Motor neuron (in vitro differentiated cells): ENCODE data around the gene CDH6. TPM values are rescaled to one million over a fixed set of nuclear protein-coding genes. Genes with fewer than 3 reads are reported as not detected.

ENCODE experiments used
- ATAC-seq, 8 experiments: fragments of 200-7000 bp; cut with Tn5 transposase; replicated peaks in 6 of 8; 2 replicates each; pipeline ENCODE4 v1.8.0; 2021; ENCODE audit warnings: mild to moderate bottlenecking in 8 of 8, moderate library complexity in 8 of 8
- H3K27ac ChIP-seq, 2 donors: fragments of 250-450 bp; sonication (Bioruptor Pico); 2 replicates each; pipeline ENCODE4 v1.9.0; 2021; ENCODE audit warnings: antibody characterized with exemption in 2 of 2, mild to moderate bottlenecking in 2 of 2, moderate library complexity in 1 of 2
- H3K4me1 ChIP-seq, 2 donors: fragments of 250-450 bp; sonication (Bioruptor Pico); replicated peaks in 1 of 2; 2 replicates each; pipeline ENCODE4 v1.6.1; 2021; ENCODE audit warnings: antibody characterized with exemption in 2 of 2, mild to moderate bottlenecking in 2 of 2, moderate library complexity in 1 of 2
- H3K4me3 ChIP-seq, 5 donors: fragments of 250-450 bp; sonication (Bioruptor Pico); 2 replicates each; pipeline ENCODE4 v1.9.0; 2021; ENCODE audit warnings: antibody characterized with exemption in 5 of 5, mild to moderate bottlenecking in 5 of 5, moderate library complexity in 4 of 5
- WGBS, 10 experiments: fragments of 450-650 bp; shearing (Covaris generic); methylation state at CpG; one replicate each; pipeline ENCODE4 v1.0.0; 2022; 5-methylcytosine and 5-hydroxymethylcytosine counted together
- in situ Hi-C, 9 experiments: fragments of 400-800 bp; cut with MboI; loops; one replicate each; pipeline ENCODE4 v1.15.0; 2021; ENCODE audit warnings: low sequenced_read_pairs in 9 of 9, low pct_unique_long_range_greater_than_20kb in 2 of 9; ENCODE audit not compliant: unreplicated experiment in 9 of 9
- total RNA-seq, 8 experiments: library from RNA; unstranded; fragments of 300-600 nt; gene quantifications; 2 replicates each; pipeline versions ENCODE4 v1.2.3 to v1.2.4, GENCODE V29; 2022

CDH6 gene
- total RNA-seq, 8 experiments from 2014 or later: 0.61 to 143 (median 23.7) TPM

DNA sequence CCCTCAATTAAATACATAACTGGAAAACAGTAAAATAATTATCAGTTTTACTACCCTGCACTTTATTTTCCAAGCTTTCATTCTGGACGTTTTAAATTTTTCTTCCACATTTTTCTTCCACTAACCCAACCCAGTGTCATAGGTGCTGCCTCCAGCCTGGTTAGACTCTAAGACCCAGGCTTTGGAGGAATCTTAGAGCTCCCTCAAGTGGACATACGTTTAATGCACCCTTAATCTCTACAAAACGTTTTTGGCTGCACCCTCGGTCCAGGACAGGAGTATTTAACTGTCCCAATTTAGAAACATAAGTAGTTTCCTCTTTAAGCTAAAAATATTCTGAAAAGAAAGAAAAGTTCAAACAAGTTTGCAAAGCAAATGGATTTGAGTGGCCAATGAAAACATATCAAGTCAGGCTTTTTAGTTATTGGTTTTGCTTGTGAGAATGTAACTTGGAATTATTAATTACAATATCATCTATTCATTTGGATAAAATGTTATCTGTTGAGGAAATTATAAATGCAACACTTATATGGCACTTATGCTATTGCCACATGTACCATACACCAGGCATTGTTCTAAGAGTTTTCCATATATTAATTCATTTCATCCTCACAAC is 38.9 kb downstream of the CDH6 start:
- Histone ChIP-seq H3K4me1 (peaks cover 13 to 28% of the 10 kb centered on the region in 2 donors), H3K4me3 (no peak overlapping the region), H3K27ac (no peak overlapping the region)
- WGBS, 10 experiments: 0 to 26% (median 2%) methylated on average over 1 to 4 of the region's 4 CpGs
- peak in 5 of 8 experiments; percentile 45 to 87 (median 78) for ATAC-seq
- in situ Hi-C loops: no loop called here

DNA sequence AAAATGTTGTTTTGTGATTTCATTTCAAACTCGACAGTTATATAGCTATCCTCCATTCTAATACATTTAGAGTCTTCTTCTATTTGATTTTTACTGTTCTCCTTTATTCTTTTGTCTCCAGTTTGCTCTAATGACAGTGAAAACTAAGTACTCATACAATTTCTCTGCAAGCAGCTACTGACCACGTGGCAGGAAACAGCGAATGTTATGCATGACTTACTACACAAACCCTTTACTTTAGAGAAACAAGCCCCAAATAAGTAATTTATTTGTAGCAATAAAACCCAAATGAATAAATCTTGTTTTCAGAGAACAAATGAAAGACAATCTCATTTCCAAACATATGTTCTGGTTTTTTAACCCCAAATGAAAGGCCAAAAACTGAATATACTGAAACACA is 41.9 kb downstream of the CDH6 start:
- Histone ChIP-seq H3K27ac (no peak overlapping the region), H3K4me3 (no peak overlapping the region), H3K4me1 (peaks cover 16 to 40% of the 10 kb centered on the region in 2 donors)
- in situ Hi-C loops: no loop called here
- ATAC-seq: no peak
- WGBS, 10 experiments: 17 to 76% (median 51%) methylated on average over 1 to 3 of the region's 3 CpGs; no CpG with 5 or more reads in 1 of the 10 experiments

DNA sequence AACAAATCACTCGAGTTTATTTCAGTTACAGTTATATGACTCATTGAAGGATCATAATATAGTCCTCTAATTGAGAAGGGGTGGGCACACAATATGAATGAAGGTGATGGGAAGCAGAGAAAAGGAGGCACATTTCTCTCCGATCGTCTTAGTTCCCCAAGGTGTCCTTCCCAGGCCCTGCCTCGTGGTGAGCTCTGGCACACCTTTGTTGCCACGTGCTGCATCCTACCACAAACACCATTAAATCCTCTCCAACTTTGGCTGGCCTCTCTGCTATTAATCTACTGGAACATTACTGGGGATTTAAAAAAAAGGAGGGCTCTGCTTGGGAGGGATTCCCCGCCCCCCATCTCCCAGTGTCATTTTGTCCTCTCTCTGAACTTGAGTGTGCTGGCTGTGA is 42.9 kb downstream of the CDH6 start:
- H3K4me3 ChIP-seq: no peak overlapping the region
- 61 to 100% (median 89%) methylated on average over 1 to 6 of the region's 6 CpGs for WGBS, 10 experiments
- peak overlapping the region; percentile 10 to 58 for H3K27ac ChIP-seq
- ATAC-seq: peak in 2 of 8 experiments; percentile 12 to 21
- in situ Hi-C loops: no loop called here
- H3K4me1 ChIP-seq: peaks cover 16 to 36% of the 10 kb centered on the region in 2 donors

GRCh38 chr5:31237174-31237573 is 43.7 kb downstream of the CDH6 start:
- Histone ChIP-seq H3K27ac (peak overlapping the region in 1 of 2 donors; percentile 58), H3K4me3 (no peak overlapping the region), H3K4me1 (peaks cover 16 to 33% of the 10 kb centered on the region in 2 donors)
- WGBS, 10 experiments: 34 to 100% (median 65%) methylated on average over 1 to 5 of the region's 5 CpGs
- ATAC-seq: peak in 5 of 8 experiments; percentile 83 to 96 (median 93)
- in situ Hi-C loops: no loop called here

GRCh38 chr5:31238497-31238896 is 45.0 kb downstream of the CDH6 start:
- in situ Hi-C loops: no loop called here
- no peak for ATAC-seq
- whole genome bisulfite sequencing, 10 experiments: 40 to 94% (median 87%) methylated on average over 1 to 2 of the region's 2 CpGs; no CpG with 5 or more reads in 2 of the 10 experiments
- Histone ChIP-seq H3K4me1 (peaks cover 16 to 33% of the 10 kb centered on the region in 2 donors), H3K4me3 (no peak overlapping the region), H3K27ac (no peak overlapping the region)

DNA sequence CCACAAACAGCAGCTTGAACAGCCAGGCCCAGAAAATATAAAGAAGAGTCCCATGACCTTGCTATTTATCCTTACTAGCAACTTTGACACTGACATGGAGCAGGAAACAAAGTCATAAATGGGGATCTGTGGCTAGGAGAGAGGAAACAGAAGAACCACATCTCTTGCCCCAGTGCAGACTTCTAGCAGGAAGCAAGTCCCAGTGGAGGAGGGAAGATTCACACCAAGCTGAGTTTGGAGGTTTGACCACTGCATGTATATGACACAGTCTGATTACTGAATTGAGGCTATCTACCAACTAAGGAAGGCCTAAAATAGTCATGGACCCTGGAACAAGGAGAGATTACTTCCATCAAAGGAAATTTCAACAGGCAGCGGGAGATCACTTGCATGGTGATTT is 51.4 kb downstream of the CDH6 start:
- in situ Hi-C loops: no loop called here
- Histone ChIP-seq H3K4me1 (no peaks in the 10 kb centered on the region), H3K27ac (no peak overlapping the region), H3K4me3 (no peak overlapping the region)
- 54 to 100% (median 100%) methylated on average over 1 of the region's 1 CpG for WGBS, 10 experiments
- ATAC-seq: no peak

GRCh38 chr5:31247381-31247780 is 53.9 kb downstream of the CDH6 start:
- H3K4me3 ChIP-seq: no peak overlapping the region
- H3K4me1 ChIP-seq: no peaks in the 10 kb centered on the region
- no peak for ATAC-seq
- in situ Hi-C loops: no loop called here
- no peak overlapping the region for H3K27ac ChIP-seq

DNA sequence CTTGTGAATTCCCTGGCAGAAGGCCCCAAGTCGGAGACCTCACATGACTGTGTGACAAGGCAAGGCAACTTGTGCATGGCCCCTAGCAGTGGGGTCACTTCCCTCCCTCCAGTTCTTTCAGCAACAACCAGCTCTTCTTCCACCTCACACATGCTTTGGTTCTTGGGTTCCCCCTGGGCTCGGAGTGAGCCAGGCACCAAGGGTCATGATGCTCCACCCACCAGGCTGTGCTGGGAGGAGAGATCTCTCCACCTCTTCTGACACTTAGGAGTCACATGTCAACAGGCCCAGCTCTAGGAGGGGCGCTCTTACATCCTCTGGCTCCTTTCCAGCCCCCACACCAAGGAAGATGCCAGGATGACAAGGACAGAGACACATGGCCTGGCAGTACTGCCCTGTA is 56.7 kb downstream of the CDH6 start:
- H3K4me3 ChIP-seq: no peak overlapping the region
- no peak for ATAC-seq
- H3K27ac ChIP-seq: no peak overlapping the region
- WGBS, 10 experiments: 20 to 100% (median 79%) methylated on average over 1 to 2 of the region's 3 CpGs; no CpG with 5 or more reads in 5 of the 10 experiments
- in situ Hi-C loops: no loop called here
- H3K4me1 ChIP-seq: no peaks in the 10 kb centered on the region

- 39 to 100% (median 92%) methylated on average over 1 to 4 of the region's 4 CpGs; no CpG with 5 or more reads in 2 of the 10 experiments for WGBS, 10 experiments
- Histone ChIP-seq H3K27ac (no peak overlapping the region), H3K4me3 (no peak overlapping the region), H3K4me1 (no peaks in the 10 kb centered on the region)
- in situ Hi-C loops: no loop called here
- ATAC-seq: no peak
These were observed 57.5 kb downstream of the CDH6 start for GRCh38 chr5:31251032-31251431.

GRCh38 chr5:31255041-31255440 is 61.6 kb downstream of the CDH6 start:
- H3K27ac ChIP-seq: no peak overlapping the region
- H3K4me1 ChIP-seq: no peaks in the 10 kb centered on the region
- no peak overlapping the region for H3K4me3 ChIP-seq
- in situ Hi-C loops: no loop called here
- no peak for ATAC-seq
- 47 to 93% (median 84%) methylated on average over 4 to 10 of the region's 10 CpGs for WGBS, 10 experiments

- 24 to 96% (median 92%) methylated on average over 2 of the region's 2 CpGs; no CpG with 5 or more reads in 4 of the 10 experiments for WGBS, 10 experiments
- no peak overlapping the region for H3K4me3 ChIP-seq
- H3K27ac ChIP-seq: no peak overlapping the region
- ATAC-seq: no peak
- in situ Hi-C loops: no loop called here
- peaks cover 0 to under 1% of the 10 kb centered on the region in 2 donors for H3K4me1 ChIP-seq
These were observed 74.8 kb downstream of the CDH6 start for GRCh38 chr5:31268256-31268655.

GRCh38 chr5:31268686-31269085 is 75.2 kb downstream of the CDH6 start:
- in situ Hi-C loops: no loop called here
- Histone ChIP-seq H3K4me1 (peaks cover 0 to 3% of the 10 kb centered on the region in 2 donors), H3K4me3 (no peak overlapping the region), H3K27ac (no peak overlapping the region)
- WGBS, 10 experiments: 0 to 100% (median 80%) methylated on average over 1 to 4 of the region's 4 CpGs
- ATAC-seq: peak in 2 of 8 experiments; percentile 31 to 35

DNA sequence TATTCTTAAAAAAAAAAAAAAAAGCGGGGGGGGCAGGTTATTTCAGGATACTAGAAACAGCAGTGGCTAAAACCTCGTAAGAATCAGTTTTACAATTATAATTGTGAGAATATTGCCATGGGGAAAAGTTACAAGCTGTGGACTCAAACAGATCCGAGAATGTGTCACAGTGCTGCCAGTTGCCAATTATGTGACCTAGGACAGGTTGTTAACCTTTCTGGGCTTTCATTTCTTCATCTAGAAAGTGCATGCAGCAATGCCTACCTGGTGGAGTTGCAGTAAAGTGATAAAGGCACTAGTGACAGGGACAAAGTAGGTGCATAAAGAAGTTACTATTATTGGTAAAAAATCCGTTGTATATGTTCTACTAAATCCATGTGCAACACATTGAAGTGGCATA is 75.8 kb downstream of the CDH6 start:
- H3K27ac ChIP-seq: no peak overlapping the region
- in situ Hi-C loops: no loop called here
- H3K4me1 ChIP-seq: peaks cover 0 to 3% of the 10 kb centered on the region in 2 donors
- ATAC-seq: no peak
- WGBS, 10 experiments: 0 to 75% (median 69%) methylated on average over 2 to 4 of the region's 4 CpGs; no CpG with 5 or more reads in 1 of the 10 experiments
- no peak overlapping the region for H3K4me3 ChIP-seq

DNA sequence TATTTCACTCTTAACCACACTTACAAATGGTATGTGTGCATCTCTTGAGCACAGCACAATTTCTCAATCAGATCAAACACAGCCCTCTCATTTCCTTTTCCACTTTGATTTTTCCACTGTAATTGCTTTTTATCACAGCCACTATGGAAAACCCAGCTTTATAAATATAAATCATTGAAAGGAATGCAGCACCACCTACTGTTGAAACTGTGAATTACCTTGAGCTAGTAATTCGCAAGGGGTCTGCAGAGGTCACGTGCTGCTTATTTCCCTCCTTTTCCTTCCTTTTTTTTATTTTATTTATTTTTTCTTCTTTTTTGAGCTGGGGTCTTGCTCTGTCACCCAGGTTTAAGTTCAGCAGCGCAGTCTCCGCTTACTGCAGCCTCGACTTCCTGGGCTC is 76.9 kb downstream of the CDH6 start:
- WGBS, 10 experiments: 84 to 100% (median 96%) methylated on average over 2 to 5 of the region's 5 CpGs
- H3K4me3 ChIP-seq: no peak overlapping the region

More for the DNA sequence above, 76.9 kb downstream of the CDH6 start:
- in situ Hi-C loops: no loop called here
- Histone ChIP-seq H3K4me1 (peaks cover 0 to 3% of the 10 kb centered on the region in 2 donors), H3K27ac (no peak overlapping the region)
- peak in 1 of 8 experiments; percentile 37 for ATAC-seq
